WI38 (cell line): ENCODE measurements around the gene PACRG.

Experiments
- H3K4me3 ChIP-seq: 2 replicates; pipeline ENCODE4 v1.5.1; 2011; ENCODE audit warnings: low read depth, mild to moderate bottlenecking, control low read depth, low read length
- CTCF ChIP-seq: IDR thresholded peaks from 2 replicates; pipeline ENCODE4 v1.5.1; 2012; ENCODE audit warnings: low read depth, mild to moderate bottlenecking, control low read depth, low read length

PACRG gene

GRCh38 chr6:163132050-163132750, 404.4 kb downstream of the PACRG start:
- no peak overlapping the region for H3K4me3 ChIP-seq
- TF ChIP-seq CTCF = no peak

DNA sequence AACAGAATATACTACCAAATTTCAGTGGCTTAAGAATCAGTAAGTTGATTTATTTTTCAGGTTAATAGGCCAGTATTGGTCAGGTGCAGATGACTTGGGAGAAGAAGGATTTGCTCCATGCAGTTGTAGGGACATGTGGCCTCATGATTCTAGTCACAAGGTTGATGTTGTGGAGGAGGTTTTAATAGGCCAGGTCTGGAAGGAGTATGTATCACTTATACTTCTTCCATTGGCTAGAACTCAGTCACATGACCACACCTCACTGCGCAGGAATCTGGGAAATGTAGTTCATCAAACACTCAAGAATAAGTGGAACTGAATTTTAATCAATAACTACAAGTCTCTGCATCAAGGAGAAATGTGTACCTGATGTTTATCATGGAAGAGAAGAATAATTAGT, 405.2 kb downstream of the PACRG start:
- no peak for TF ChIP-seq CTCF
- no peak overlapping the region for H3K4me3 ChIP-seq

DNA sequence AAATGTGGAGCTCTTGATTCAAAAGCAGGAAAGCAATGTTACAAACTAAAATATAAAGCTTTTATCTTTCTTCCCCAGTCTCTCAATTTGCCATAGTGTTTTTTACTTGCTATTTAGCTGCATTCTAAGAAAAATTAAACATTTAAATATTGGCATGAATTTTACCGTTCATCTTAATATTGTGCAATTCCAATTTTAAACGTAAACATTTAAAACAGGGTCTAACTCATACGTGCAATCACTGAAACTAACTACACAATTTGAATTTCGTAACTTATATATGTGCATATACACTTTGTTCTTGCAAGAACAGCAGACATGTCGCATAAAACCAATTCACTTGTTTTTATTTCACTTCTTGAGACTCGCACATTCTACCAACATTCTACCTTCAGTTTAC, 405.9 kb downstream of the PACRG start:
- H3K4me3 ChIP-seq = no peak overlapping the region
- TF ChIP-seq CTCF = no peak

- TF ChIP-seq CTCF = no peak
- no peak overlapping the region for H3K4me3 ChIP-seq
These were observed 409.1 kb downstream of the PACRG start for GRCh38 chr6:163136681-163137397.

GRCh38 chr6:163137398-163137881, 409.7 kb downstream of the PACRG start:
- TF ChIP-seq CTCF = no peak
- no peak overlapping the region for H3K4me3 ChIP-seq

GRCh38 chr6:163146036-163146435, 418.3 kb downstream of the PACRG start:
- TF ChIP-seq CTCF = no peak
- no peak overlapping the region for H3K4me3 ChIP-seq

DNA sequence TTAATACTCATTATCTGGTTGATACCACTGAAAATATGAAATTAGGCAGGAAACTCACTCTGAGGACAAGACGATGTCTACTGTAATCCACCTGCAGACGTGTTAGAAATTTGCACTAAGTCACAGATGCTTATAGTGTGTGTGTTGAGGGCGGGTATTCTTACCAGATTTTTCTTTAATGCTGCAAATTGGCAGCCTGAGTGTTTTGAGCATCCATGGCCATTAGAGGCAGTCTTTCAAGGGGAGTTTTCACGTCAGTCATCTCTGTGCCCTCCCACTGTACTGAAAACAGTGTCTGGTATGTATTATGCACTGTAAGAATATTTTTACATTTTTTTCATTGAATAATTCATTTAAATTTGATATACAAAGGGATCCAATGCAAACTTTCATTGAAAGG, 420.2 kb downstream of the PACRG start:
- no peak overlapping the region for H3K4me3 ChIP-seq
- no peak for TF ChIP-seq CTCF
